ENCODE measurements around the gene TRIM56.
A peak's percentile ranks its signal among the peaks of the same experiment; 100 is the strongest.

Gene TRIM56

GRCh38 chr7:101094376-101094775, 9.1 kb downstream of the TRIM56 start:
- Histone ChIP-seq H3K4me2 (ENCODE audit: low read depth, low read length) (no peak overlapping the region), H2AFZ (ENCODE audit: low read length) (no peak overlapping the region), H3K27me3 (replicated peaks; ENCODE audit: insufficient read depth, low read length) (no peaks in the 10 kb centered on the region), H3K4me1 (ENCODE audit: low read length) (no peaks in the 10 kb centered on the region), H3K9ac (ENCODE audit: low read length) (no peak overlapping the region), H3F3A (ENCODE audit: insufficient read depth, low read length) (no peaks in the 10 kb centered on the region), H3K9me3 (replicated peaks; ENCODE audit: insufficient read depth, low read length) (no peaks in the 10 kb centered on the region), H3K27ac (ENCODE audit: low read length) (no peak overlapping the region), H3K9me2 (replicated peaks; ENCODE audit: insufficient read depth, low read length) (no peaks in the 10 kb centered on the region), H3K36me3 (replicated peaks; ENCODE audit: insufficient read depth, low read length) (no peaks in the 10 kb centered on the region), H3K4me3 (ENCODE audit: low read length) (no peak overlapping the region), H4K20me1 (ENCODE audit: insufficient read depth, low read length) (no peaks in the 10 kb centered on the region), H3K79me2 (ENCODE audit: low read length) (0 out of 2 replicates have a peak, but pooled peaks cover under 1% of the 10 kb centered on the region)
- DNase-seq, result no peak
- TF ChIP-seq EZH2phosphoT487 (IDR thresholded peaks at IDR 0.05; ENCODE audit: low read length) (no peak), CTCF (IDR thresholded peaks at IDR 0.05; ENCODE audit: low read length) (no peak), EZH2 (optimal IDR thresholded peaks at IDR 0.05; ENCODE audit: low read depth, low read length) (no peak)

- H3K79me2 ChIP-seq (ENCODE audit: low read length), result no peaks in the 10 kb centered on the region
- H3K4me1 ChIP-seq (ENCODE audit: low read length), result no peaks in the 10 kb centered on the region
- no peak for TF ChIP-seq EZH2phosphoT487 (IDR thresholded peaks at IDR 0.05; ENCODE audit: low read length)
- peak; percentile 36 for TF ChIP-seq CTCF (IDR thresholded peaks at IDR 0.05; ENCODE audit: low read length)
- no peak for TF ChIP-seq EZH2 (optimal IDR thresholded peaks at IDR 0.05; ENCODE audit: low read depth, low read length)
- H3F3A ChIP-seq (ENCODE audit: insufficient read depth, low read length), result no peaks in the 10 kb centered on the region
- no peak overlapping the region for H2AFZ ChIP-seq (ENCODE audit: low read length)
- H4K20me1 ChIP-seq (ENCODE audit: insufficient read depth, low read length), result no peaks in the 10 kb centered on the region
- H3K27ac ChIP-seq (ENCODE audit: low read length), result no peak overlapping the region
- H3K36me3 ChIP-seq (replicated peaks; ENCODE audit: insufficient read depth, low read length), result no peaks in the 10 kb centered on the region
- no peak overlapping the region for H3K4me2 ChIP-seq (ENCODE audit: low read depth, low read length)
- no peaks in the 10 kb centered on the region for H3K9me3 ChIP-seq (replicated peaks; ENCODE audit: insufficient read depth, low read length)
- no peak overlapping the region for H3K9ac ChIP-seq (ENCODE audit: low read length)
- no peak for DNase-seq
- H3K27me3 ChIP-seq (replicated peaks; ENCODE audit: insufficient read depth, low read length), result no peaks in the 10 kb centered on the region
- no peak overlapping the region for H3K4me3 ChIP-seq (ENCODE audit: low read length)
- H3K9me2 ChIP-seq (replicated peaks; ENCODE audit: insufficient read depth, low read length), result no peaks in the 10 kb centered on the region
These were observed 9.6 kb downstream of the TRIM56 start for GRCh38 chr7:101094791-101095375.

GRCh38 chr7:101096331-101096956, 11.2 kb downstream of the TRIM56 start:
- no peak overlapping the region for H3K9ac ChIP-seq (ENCODE audit: low read length)
- no peaks in the 10 kb centered on the region for H3F3A ChIP-seq (ENCODE audit: insufficient read depth, low read length)
- peaks cover 14% of the 10 kb centered on the region for H3K27me3 ChIP-seq (replicated peaks; ENCODE audit: insufficient read depth, low read length)
- no peaks in the 10 kb centered on the region for H3K9me3 ChIP-seq (replicated peaks; ENCODE audit: insufficient read depth, low read length)
- TF ChIP-seq CTCF (IDR thresholded peaks at IDR 0.05; ENCODE audit: low read length), result no peak
- no peak for TF ChIP-seq EZH2 (optimal IDR thresholded peaks at IDR 0.05; ENCODE audit: low read depth, low read length)
- TF ChIP-seq EZH2phosphoT487 (IDR thresholded peaks at IDR 0.05; ENCODE audit: low read length), result no peak
- DNase-seq, result no peak
- no peaks in the 10 kb centered on the region for H3K79me2 ChIP-seq (ENCODE audit: low read length)
- H4K20me1 ChIP-seq (ENCODE audit: insufficient read depth, low read length), result no peaks in the 10 kb centered on the region
- H3K4me1 ChIP-seq (ENCODE audit: low read length), result no peaks in the 10 kb centered on the region
- no peak overlapping the region for H3K4me3 ChIP-seq (ENCODE audit: low read length)
- no peak overlapping the region for H2AFZ ChIP-seq (ENCODE audit: low read length)
- H3K9me2 ChIP-seq (replicated peaks; ENCODE audit: insufficient read depth, low read length), result no peaks in the 10 kb centered on the region
- no peak overlapping the region for H3K27ac ChIP-seq (ENCODE audit: low read length)
- no peaks in the 10 kb centered on the region for H3K36me3 ChIP-seq (replicated peaks; ENCODE audit: insufficient read depth, low read length)
- no peak overlapping the region for H3K4me2 ChIP-seq (ENCODE audit: low read depth, low read length)
